ENCODE data around the gene KRAS. TPM values are rescaled to one million over a fixed set of nuclear protein-coding genes. Genes with fewer than 3 reads are reported as not detected.
A peak's percentile ranks its signal among the peaks of the same experiment; 100 is the strongest.

KRAS gene
- polyA plus RNA-seq, 10 donors = 16.7 to 24.6 (median 21.1) TPM

DNA sequence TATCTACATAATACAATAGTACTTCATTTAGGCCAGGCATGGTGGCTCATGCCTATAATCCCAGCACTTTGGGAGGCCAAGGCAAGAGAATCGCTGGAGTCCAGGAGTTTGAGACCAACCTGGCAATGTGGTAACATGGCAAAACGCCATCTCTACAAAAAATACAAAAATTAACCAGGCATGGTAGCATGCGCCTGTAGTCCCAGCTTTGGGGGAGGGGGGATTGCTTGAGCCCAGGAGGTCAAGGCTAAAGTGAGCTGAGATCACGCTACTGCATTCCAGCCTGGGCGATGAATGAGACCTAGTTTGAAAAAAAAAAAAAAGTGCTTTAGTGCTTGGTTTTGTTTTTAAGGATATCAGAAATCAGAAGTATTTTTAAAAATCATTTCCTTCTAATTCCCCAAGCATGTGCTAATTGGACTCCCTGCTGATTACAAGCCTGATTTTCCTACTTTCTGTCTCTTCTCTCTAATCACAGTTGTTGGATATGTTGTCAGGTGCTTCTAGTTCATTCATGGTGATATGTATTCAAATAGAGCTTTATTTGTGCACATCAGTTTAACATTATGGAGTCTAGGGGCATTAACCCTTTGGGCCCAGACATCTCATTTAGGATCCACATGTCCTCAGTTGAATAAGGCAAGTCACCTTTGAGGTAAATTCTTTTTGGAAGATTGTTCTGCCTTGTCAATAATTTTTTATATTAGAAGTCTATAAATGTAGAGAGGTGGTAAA, 7.0 kb upstream of the KRAS start:
- no peak for DNase-seq

- DNase-seq = no peak
These were observed 6.1 kb upstream of the KRAS start for GRCh38 chr12:25256826-25257225.

DNA sequence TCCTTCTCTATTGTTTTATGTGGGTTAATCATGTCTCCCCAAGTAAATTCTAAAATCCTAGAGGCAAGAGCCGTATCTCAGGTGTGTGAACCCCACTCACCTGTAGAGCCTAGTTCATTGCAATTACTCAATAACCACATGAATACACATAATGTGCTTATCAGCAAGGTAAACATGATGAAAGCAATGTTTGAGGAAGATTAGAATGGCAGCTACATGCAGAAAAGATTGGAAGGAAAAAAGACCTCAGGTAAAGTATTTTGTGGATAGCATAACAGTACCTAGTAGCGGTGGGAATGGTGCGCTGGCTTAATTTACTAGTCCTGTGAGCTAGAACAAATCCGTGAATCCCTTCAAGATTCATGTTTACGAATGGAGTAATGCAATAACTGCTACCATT, 5.3 kb upstream of the KRAS start:
- no peak for DNase-seq

DNA sequence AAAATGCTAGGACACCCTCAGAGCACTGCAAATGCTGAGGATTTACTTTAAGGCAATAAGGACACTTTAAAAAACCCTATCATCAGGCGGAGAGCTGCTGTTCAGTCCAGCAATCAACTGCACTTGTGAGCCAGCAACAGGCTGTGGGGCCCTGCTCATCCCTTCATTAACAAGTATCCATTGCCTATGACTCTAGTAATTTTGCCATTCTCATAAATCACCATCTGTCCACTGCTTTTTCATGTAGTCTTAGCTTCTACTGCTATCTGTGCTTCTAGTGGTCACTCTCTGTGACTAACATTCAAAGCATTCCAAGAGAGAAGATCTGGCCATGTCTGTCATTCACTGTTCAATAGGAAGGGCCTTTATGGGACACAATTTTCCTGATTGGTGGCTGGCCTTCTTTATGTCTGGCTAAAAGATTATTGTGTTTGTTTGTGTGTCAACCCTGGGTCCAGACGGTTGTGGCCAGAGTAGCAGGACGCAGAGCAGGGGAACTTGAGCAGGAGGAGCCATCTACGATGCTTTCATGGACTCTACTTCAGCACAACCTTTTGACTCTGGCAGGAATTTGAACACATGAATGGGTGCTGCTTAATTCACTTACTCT, 3.6 kb upstream of the KRAS start:
- DNase-seq = no peak

DNA sequence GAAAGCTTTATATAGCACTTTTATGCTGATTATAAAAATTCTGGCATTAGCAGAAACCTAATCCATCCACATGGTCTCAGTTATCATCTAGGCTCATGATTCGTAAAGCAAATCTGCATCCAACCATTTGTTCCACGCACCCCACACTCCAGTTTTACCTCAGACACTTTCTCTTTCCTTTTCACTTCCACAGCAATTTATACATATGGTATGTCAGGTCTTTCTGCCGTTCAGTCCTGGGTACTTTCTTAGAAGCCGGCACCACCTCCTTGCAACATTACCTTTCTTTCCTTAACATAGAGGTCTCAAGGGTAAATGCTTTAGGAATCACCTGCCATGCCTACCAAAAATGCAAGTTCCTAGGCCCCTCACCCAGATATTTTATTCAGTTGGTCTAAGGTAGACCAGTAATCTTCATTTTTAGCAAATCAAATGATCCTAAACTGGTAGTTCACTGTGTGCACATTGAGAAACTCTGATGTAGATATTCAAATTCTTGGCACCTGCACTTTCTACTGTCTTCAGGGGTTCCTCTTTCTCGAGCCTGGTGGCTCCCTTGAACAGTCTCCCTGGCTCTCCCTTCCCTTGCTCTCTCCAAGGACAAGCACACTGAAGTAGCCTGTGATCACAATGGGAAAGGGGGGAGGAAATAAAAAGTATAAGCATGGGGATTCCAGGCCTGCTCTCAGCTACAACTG, 2.8 kb upstream of the KRAS start:
- DNase-seq = no peak

DNA sequence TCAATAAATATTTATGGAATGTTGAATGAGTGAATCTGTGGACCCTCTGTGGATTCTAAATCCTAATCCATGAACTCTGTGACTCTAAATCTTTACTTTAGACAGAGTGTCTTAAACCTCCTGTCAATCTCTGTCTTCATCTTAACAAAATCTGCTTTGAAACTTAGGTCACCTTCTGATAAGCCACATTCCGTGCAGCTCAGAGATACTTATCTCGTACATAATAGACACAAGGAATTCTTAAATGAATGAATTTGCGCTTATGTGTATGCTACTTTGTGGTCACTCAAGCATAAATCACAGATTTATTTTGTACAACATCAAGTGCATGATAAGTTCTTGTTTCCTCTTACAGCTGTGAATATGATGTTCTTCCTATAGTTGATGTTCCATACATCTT, 2.2 kb upstream of the KRAS start:
- no peak for DNase-seq

DNA sequence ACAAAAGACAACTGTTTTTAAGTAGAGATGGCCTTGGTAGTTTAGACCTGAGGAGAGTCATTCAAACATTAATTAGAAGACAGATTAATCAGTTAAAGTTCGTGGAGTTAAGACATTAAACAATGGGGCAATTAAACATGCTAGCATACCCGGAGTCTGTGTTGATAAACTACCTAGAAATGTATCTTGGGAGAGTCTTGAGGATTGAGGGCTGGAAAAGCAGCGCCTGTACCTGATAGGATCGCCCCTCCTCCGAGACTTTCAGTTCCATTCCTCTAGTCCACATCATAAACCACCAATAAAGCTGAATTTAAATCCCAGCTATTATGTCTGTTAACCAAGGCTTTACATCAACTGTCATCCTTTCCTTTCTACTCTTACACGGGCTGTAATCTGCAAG, 1.0 kb upstream of the KRAS start:
- peak in 1 of 3 donors; percentile 25 for DNase-seq

DNA sequence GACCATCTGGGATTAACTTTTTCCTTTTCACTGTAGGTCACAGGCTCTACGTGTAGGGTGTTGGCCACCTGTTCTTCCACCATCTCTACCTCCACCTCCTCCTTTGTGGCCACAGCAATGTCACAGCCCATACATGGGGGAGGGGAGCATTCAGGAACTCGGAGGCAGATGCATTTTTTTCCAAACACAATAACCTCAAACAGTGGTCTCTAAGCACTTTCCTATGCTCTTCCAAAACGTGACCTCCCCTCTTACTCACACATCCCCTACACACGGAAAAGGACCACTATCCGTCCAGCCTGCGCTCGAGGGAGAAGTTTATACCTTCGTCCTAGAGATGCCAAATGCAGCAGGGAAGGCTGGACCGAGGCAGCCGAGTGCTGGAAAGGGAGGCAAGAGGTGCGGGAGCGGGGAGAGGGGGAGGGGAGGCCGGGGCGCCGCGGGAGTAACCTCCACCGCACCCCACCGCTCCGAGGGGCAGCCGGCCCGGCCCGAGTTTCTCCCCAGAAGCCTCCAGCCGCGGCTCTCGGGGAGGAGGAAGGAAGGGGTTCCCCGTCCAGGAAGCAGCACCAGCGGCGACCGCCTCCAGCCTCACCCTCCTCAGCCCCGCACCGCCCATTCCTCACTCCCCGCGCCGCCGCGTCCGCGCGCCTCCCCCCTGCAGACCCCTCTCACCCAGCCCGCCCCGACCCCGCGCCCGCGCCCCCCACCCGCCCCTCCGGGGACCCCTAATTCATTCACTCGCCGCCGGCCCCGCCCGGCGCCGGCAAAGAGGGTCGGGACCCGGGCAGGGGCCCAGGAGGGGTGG, 594 bp downstream of the KRAS start:
- DNase-seq = peak; percentile 17 to 75 (median 44)

DNA sequence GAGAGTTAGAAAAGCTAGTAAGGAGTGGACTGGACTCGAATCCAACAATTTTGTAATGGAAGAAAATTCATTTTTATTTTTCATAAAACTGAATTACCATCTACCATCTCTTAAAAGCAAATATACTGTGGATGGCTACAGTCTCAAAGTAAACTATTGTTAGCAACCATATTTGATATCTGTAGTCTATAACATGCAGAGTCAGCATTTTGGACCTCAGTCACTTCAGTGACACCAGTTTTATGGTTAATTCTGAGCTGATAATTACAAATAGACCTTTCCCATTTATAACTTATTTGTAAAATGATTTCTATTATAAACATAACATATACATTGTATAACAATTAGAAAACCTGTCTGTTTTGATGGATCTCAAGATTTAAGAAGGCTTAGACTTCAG, 2.0 kb downstream of the KRAS start:
- DNase-seq = no peak

DNA sequence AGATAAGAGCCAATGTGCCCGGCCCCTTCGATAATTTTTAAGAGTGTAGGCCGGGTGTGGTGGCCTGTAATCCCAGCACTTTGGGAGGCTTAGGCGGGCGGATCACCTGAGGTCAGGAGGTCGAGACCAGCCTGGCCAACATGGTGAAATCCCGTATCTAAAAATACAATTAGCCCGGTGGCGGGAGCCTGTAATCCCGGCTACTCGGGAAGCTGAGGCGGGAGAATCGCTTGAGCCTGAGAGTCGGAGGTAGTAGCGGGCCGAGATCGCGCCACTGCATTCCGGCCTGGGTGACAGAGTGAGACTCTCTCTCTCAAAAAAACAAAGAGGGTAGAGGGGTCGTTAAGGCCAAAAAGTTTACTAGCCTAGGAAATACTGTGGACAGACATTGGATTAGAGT, 2.6 kb downstream of the KRAS start:
- DNase-seq = no peak

DNA sequence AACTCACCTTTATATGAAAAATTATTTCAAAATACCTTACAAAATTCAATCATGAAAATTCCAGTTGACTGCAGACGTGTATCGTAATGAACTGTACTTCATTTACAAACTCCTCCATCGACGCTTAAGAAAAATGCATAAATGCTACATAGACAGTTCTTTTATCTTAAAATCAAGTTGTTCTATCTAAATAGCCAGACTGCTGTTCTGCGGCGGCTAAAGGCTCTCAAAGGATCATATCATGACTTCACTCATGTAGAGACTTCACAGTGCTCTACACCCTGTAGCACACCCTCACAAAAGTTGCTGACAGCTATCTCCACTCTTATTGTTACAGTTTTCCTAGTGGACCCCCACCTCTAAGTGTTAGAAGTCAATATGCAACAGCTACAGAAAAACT, 5.2 kb downstream of the KRAS start:
- DNase-seq = no peak

DNA sequence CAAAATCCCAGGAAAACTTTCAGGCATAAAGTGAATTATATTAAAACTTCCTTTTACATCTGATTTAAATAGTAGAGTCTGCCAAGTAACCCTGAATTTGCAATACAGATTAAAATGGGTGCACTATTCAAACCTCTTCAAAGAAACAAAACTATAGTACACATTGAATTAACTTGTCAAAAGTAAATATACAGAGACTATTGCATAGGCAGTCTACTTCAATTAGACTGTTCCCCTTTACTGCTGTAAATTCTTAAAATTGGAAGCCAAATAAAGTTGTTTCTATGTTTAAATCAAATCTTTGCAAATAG, 7.1 kb downstream of the KRAS start:
- DNase-seq = no peak

- DNase-seq = no peak
These were observed 7.6 kb downstream of the KRAS start for GRCh38 chr12:25242981-25243679.

GRCh38 chr12:25241167-25242020, 9.3 kb downstream of the KRAS start:
- peak; percentile 40 to 61 (median 45) for DNase-seq

DNA sequence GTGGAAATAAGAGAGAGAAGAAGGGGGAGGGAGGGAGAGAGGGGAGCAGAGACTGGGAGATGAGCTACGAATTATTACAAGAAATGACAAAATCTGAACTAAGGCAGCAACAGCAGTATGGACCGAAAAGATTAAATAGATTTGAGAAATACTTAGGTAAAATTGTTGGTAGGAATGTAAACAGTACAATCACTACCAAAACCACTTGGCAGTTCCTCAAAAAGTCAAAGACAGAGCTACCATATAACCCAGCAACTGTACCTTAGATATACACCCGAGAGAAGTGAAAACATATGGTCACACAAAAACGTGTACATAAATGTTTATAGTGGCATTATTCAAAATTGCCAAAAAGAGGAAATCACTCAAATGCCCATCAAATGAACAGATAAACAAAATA, 14.1 kb downstream of the KRAS start:
- DNase-seq = no peak

GRCh38 chr12:25236190-25236589, 14.5 kb downstream of the KRAS start:
- DNase-seq = no peak

DNA sequence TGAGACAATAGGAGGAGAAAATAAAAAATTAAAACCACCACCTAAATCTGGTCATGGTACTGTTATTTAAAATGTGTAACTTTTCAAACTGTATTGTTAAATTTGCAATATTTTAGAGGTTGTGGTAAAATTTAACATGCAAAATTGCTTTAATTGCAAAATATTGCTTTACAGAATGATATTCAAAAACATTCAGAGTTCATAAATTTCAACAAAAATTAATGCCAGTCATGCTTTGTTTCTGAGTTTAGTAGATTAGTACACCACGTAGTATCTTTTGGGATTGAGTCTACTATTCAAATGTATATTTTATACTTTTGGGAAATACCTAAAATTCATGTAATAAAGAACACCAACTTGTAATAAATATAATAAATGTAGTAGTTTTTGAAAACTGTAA, 37.4 kb downstream of the KRAS start:
- DNase-seq = no peak

GRCh38 chr12:25208554-25208953, 42.2 kb downstream of the KRAS start:
- DNase-seq = no peak

DNA sequence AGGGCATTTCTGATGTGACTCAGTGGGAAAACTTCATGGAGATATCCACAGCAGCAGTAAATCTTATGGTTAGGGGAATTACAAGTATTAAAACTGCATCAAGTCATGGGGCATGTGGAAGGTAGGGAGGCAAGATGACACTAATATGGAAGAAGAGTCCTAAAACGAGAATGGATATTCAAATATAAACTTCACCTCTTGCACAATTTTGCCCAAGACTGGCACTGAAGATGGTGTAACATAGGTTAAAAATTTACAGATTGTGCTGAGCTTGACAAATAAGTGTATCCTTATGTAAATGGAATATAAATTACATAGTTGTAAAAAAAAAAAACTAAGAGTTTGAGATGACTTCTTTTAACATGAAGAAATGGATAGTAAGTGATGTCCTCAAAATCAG, 42.9 kb downstream of the KRAS start:
- no peak for DNase-seq

DNA sequence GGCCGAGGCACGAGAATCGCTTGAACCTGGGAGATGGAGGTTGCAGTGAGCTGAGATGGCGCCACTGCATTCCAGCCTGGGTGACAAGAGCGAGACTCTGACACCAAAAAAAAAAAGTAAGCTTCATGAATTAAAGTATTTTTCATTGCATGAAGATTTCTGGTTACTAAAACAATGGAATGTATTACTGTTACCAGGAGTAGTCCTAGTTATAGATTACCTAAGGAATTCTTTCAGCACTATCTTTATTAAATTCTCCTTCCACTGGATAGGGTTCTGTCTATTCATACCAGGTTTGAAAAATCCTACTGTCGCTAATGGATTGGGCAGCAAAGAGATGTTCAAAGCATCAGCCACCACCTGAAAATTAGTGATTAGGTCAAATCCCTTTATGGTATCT, 43.3 kb downstream of the KRAS start:
- DNase-seq = no peak

- DNase-seq = no peak
These were observed 48.6 kb downstream of the KRAS start for GRCh38 chr12:25202137-25202536.

All from muscle of back (tissue), 11 donors.